Erythroblast (primary cell): ENCODE data around the gene PLD5.

ENCODE experiments used
- GATA1 ChIP-seq: IDR thresholded peaks from 2 replicates; pipeline ENCODE4 v1.6.1; 2011; ENCODE audit warnings: low read depth, mild to moderate bottlenecking, control low read depth, low read length, moderate library complexity
- POLR2A ChIP-seq: IDR thresholded peaks from 2 replicates; pipeline ENCODE4 v1.6.1; 2011; ENCODE audit warnings: mild to moderate bottlenecking, low read length

DNA sequence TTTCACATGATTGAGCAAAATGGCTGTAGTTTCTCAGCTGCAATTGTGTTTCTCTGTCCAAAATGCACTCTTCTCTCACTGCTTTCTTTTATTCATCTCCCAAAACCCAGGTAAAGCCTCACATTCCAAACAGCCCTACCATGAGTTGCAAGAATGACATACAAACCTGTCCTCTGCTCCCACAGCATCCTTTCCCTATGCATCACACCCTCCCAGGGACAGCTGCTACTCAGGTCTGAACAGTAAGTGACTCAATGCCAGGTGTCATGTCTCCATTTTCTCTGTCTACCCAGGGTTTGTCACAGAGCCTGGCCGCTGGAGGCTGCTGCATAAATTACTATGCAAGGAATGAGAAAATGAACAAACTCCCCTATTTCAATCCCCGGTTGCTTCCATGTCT is 118.5 kb downstream of the PLD5 start:
- TF ChIP-seq POLR2A = no peak
- TF ChIP-seq GATA1 = no peak
